Calu3 (cell line): ENCODE measurements around the gene CD2. TPM values are rescaled to one million over a fixed set of nuclear protein-coding genes. Genes with fewer than 3 reads are reported as not detected.
"Not testable (repeated sequence)": the region's sequence is repeated elsewhere in the genome, so short reads cannot be mapped to it uniquely, and the experiment has no call there.

Experiments used
- BruUV-seq: library from RNA; stranded (reverse); fragments of 400-500 nt; replicated peaks from 2 replicates; lab custom pipeline; 2021; lab: Mats Ljungman, UMichigan
- CTCF ChIA-PET: fragments of 300-600 bp; sonication (Branson Sonifier 250); formaldehyde crosslinking; loops from one replicate; lab custom pipeline; 2022; ENCODE audit warnings: antibody characterized with exemption; lab: Charles Lee
- DNase-seq: peaks from one replicate; pipeline ENCODE4 v3.0.0; 2022
- H3K27ac Mint-ChIP-seq: one replicate; pipeline ENCODE4 v1.8.0; 2022; ENCODE audit warnings: mixed read lengths; ENCODE audit not compliant: unreplicated experiment
- H3K27me3 Mint-ChIP-seq: one replicate; pipeline ENCODE4 v1.8.0; 2022; ENCODE audit warnings: mixed read lengths; ENCODE audit not compliant: unreplicated experiment
- H3K36me3 Mint-ChIP-seq: one replicate; pipeline ENCODE4 v1.8.0; 2022; ENCODE audit warnings: mild to moderate bottlenecking, moderate library complexity, mixed read lengths; ENCODE audit not compliant: insufficient read depth, unreplicated experiment
- H3K4me1 Mint-ChIP-seq: one replicate; pipeline ENCODE4 v1.8.0; 2022; ENCODE audit warnings: mild to moderate bottlenecking, low read depth, mixed read lengths; ENCODE audit not compliant: unreplicated experiment
- H3K4me3 Mint-ChIP-seq: one replicate; pipeline ENCODE4 v1.8.0; 2022; ENCODE audit warnings: mild to moderate bottlenecking, low read depth, moderate library complexity, mixed read lengths; ENCODE audit not compliant: unreplicated experiment
- H3K9me3 Mint-ChIP-seq: one replicate; pipeline ENCODE4 v1.8.0; 2022; ENCODE audit warnings: low read depth, mixed read lengths; ENCODE audit not compliant: unreplicated experiment
- intact Hi-C: fragments of 100-400 bp; cut with micrococcal nuclease; formaldehyde crosslinking; loops from one replicate; pipeline ENCODE4 v1.10.0; 2022; ENCODE audit not compliant: unreplicated experiment
- total RNA-seq: library from RNA; stranded (reverse); gene quantifications from 2 replicates; pipeline ENCODE4 v1.2.3, GENCODE V29; 2022
- TF ChIP-seq, protein P1 (sequence below): fragments of 200-600 bp; IDR thresholded peaks from one replicate; pipeline ENCODE4 v1.8.0; 2022; ENCODE audit warnings: antibody characterized with exemption; ENCODE audit not compliant: unreplicated experiment

CD2 gene
- total RNA-seq, 1 experiment from 2014 or later = not detected

DNA sequence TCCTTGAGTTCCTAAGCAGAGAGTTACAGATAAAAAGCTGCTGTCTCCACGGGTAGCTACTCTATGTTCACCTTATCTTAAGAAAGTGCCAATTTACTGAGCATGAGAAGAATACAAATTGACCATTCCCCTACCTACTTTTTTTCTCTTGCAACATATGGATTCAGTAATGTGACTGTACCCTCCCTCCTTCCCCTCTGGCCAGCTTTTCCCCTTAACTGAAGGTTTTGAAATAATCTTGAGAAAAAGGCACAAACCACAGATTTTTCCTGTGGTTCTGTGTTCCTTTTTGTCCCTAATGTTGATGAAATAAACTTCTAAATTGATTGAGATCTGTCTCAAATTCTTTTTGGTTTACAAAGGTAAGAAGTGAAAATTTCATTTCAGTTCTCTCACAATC lies 2.6 kb upstream of the CD2 start:
- Mint-ChIP-seq H3K9me3 (peaks cover 6% of the 10 kb centered on the region), H3K27me3 (no peaks in the 10 kb centered on the region), H3K36me3 (no peaks in the 10 kb centered on the region), H3K4me1 (no peaks in the 10 kb centered on the region), H3K27ac (no peak overlapping the region), H3K4me3 (no peak overlapping the region)
- DNase-seq = no peak
- intact Hi-C loops = no loop called here
- no TSS peak for BruUV-seq
- TF ChIP-seq, protein P1, sequence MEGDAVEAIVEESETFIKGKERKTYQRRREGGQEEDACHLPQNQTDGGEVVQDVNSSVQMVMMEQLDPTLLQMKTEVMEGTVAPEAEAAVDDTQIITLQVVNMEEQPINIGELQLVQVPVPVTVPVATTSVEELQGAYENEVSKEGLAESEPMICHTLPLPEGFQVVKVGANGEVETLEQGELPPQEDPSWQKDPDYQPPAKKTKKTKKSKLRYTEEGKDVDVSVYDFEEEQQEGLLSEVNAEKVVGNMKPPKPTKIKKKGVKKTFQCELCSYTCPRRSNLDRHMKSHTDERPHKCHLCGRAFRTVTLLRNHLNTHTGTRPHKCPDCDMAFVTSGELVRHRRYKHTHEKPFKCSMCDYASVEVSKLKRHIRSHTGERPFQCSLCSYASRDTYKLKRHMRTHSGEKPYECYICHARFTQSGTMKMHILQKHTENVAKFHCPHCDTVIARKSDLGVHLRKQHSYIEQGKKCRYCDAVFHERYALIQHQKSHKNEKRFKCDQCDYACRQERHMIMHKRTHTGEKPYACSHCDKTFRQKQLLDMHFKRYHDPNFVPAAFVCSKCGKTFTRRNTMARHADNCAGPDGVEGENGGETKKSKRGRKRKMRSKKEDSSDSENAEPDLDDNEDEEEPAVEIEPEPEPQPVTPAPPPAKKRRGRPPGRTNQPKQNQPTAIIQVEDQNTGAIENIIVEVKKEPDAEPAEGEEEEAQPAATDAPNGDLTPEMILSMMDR = no peak
- CTCF ChIA-PET = no interaction called here

GRCh38 chr1:116753312-116753711 lies 918 bp upstream of the CD2 start:
- no TSS peak for BruUV-seq
- CTCF ChIA-PET = no interaction called here
- TF ChIP-seq, protein P1 = no peak

DNA sequence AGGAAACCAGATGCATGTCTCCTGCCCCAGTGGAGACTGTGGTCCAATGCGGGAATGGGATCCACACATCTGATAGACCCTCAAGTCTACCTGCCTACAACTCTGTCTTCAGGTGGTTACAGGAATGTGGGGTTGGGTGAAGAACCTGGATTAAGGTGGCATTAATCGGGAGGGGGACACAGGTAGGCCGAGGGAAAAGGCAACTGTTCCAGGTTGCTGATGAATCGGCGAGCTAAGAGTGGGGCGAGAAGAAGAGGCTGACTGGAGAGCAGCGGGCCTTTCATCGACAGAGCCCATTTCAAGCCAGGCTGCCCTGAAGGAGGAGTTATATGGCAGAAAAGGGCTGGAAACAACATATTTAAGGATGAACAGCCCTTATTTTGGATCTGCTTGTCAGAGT lies 836 bp downstream of the CD2 start:
- Mint-ChIP-seq H3K4me1 (no peaks in the 10 kb centered on the region), H3K27ac (no peak overlapping the region), H3K9me3 (no peaks in the 10 kb centered on the region), H3K27me3 (no peaks in the 10 kb centered on the region), H3K36me3 (no peaks in the 10 kb centered on the region), H3K4me3 (no peak overlapping the region)
- no peak for DNase-seq
- TF ChIP-seq, protein P1 = no peak
- no TSS peak for BruUV-seq
- CTCF ChIA-PET = interaction anchor here (1.0 kb wide), 1 partner anchor 9 kb away, joined by 3 read pairs; no protein-coding TSS in a partner anchor
- intact Hi-C loops = no loop called here

More at GRCh38 chr1:116753312-116753711, 918 bp upstream of the CD2 start:
- H3K4me1 Mint-ChIP-seq = no peaks in the 10 kb centered on the region
- intact Hi-C loops = no loop called here
- no peak overlapping the region for H3K27ac Mint-ChIP-seq
- no peak overlapping the region for H3K4me3 Mint-ChIP-seq
- DNase-seq = no peak
- H3K9me3 Mint-ChIP-seq = peaks cover 6% of the 10 kb centered on the region
- no peaks in the 10 kb centered on the region for H3K27me3 Mint-ChIP-seq
- H3K36me3 Mint-ChIP-seq = no peaks in the 10 kb centered on the region

GRCh38 chr1:116755681-116756080 lies 1.5 kb downstream of the CD2 start:
- no peak for DNase-seq
- no TSS peak for BruUV-seq
- TF ChIP-seq, protein P1 = no peak
- H3K27ac Mint-ChIP-seq = no peak overlapping the region
- H3K9me3 Mint-ChIP-seq = no peaks in the 10 kb centered on the region
- H3K4me3 Mint-ChIP-seq = no peak overlapping the region
- H3K4me1 Mint-ChIP-seq = no peaks in the 10 kb centered on the region
- H3K27me3 Mint-ChIP-seq = no peaks in the 10 kb centered on the region
- intact Hi-C loops = no loop called here
- CTCF ChIA-PET = no interaction called here
- H3K36me3 Mint-ChIP-seq = no peaks in the 10 kb centered on the region

- CTCF ChIA-PET, BruUV-seq, intact Hi-C loops, H3K9me3 Mint-ChIP-seq, H3K4me3 Mint-ChIP-seq, H3K27ac Mint-ChIP-seq, H3K4me1 Mint-ChIP-seq, DNase-seq, H3K27me3 Mint-ChIP-seq, H3K36me3 Mint-ChIP-seq: not testable (repeated sequence)
Observed at GRCh38 chr1:116756092-116756491, 1.9 kb downstream of the CD2 start.

DNA sequence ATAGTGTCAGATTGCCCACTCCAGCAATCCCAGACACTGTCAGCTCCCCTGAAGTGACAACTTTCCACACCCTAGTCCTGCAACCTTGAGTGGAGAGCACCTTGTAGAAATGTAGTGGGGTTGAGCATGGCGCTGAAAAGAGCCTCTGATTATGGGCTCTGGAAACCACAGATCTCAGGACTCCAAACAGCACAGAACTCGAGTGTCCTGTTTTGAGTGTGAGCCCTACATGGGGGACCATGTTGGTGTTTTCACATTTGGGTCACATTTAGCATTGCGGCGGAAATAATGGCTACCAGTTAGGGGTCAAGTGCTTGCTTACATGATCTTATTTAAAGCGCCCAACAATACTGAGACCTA lies 4.2 kb downstream of the CD2 start:
- intact Hi-C loops, H3K4me1 Mint-ChIP-seq, H3K27me3 Mint-ChIP-seq, DNase-seq, H3K9me3 Mint-ChIP-seq, H3K27ac Mint-ChIP-seq, CTCF ChIA-PET, H3K36me3 Mint-ChIP-seq, BruUV-seq, H3K4me3 Mint-ChIP-seq: not testable (repeated sequence)
